Liver (tissue), 9 donors: ENCODE measurements around the gene C3orf18. TPM values are rescaled to one million over a fixed set of nuclear protein-coding genes. Genes with fewer than 3 reads are reported as not detected.
A peak's percentile ranks its signal among the peaks of the same experiment; 100 is the strongest.

ENCODE experiments used
- DNase-seq: peaks from one replicate; pipeline ENCODE4 v3.0.0-alpha.2; 2017; ENCODE audit warnings: low spot score
- H3K27ac ChIP-seq, 2 donors: one replicate each; pipeline ENCODE4 v1.7.0; 2013; ENCODE audit warnings: inconsistent platforms in 2 of 2, low read length in 2 of 2, control low read depth in 1 of 2, low read depth in 1 of 2, mild to moderate bottlenecking in 1 of 2
- H3K27me3 ChIP-seq, 4 donors: one replicate each; pipeline versions ENCODE4 v1.6.1 to v1.7.0; 2013; ENCODE audit warnings: low read length in 3 of 4, inconsistent platforms in 1 of 4, mild to moderate bottlenecking in 1 of 4, moderate library complexity in 1 of 4; ENCODE audit not compliant: control insufficient read depth in 4 of 4, insufficient read depth in 4 of 4
- H3K36me3 ChIP-seq, 4 donors: one replicate each; pipeline versions ENCODE4 v1.6.1 to v1.7.0; 2013; ENCODE audit warnings: low read length in 3 of 4, mild to moderate bottlenecking in 3 of 4, low read depth in 1 of 4, moderate library complexity in 1 of 4; ENCODE audit not compliant: control insufficient read depth in 4 of 4, insufficient read depth in 3 of 4
- H3K4me1 ChIP-seq, 4 donors: one replicate each; pipeline versions ENCODE4 v1.6.1 to v1.7.0; 2013; ENCODE audit warnings: low read length in 3 of 4, mild to moderate bottlenecking in 3 of 4, moderate library complexity in 1 of 4; ENCODE audit not compliant: control insufficient read depth in 4 of 4, insufficient read depth in 4 of 4
- H3K4me3 ChIP-seq, 3 donors: one replicate each; pipeline versions ENCODE4 v1.6.1 to v1.7.0; 2013; ENCODE audit warnings: low read length in 3 of 3, control low read depth in 1 of 3, low read depth in 1 of 3, mild to moderate bottlenecking in 1 of 3
- H3K9ac ChIP-seq, 2 donors: one replicate each; pipeline ENCODE4 v1.7.0; 2013; ENCODE audit warnings: low read length in 2 of 2, mild to moderate bottlenecking in 2 of 2, moderate library complexity in 2 of 2, control low read depth in 1 of 2, low read depth in 1 of 2
- H3K9me3 ChIP-seq, 4 donors: one replicate each; pipeline versions ENCODE4 v1.6.1 to v1.7.0; 2013; ENCODE audit warnings: low read length in 3 of 4; ENCODE audit not compliant: control insufficient read depth in 4 of 4
- HNF4G ChIP-seq: IDR thresholded peaks from 2 replicates; pipeline ENCODE4 v1.6.1; 2016; ENCODE audit warnings: antibody characterized with exemption
- JUND ChIP-seq, 2 donors: IDR thresholded peaks; 2 replicates each; pipeline ENCODE4 v1.6.1; 2016; ENCODE audit warnings: antibody characterized with exemption in 2 of 2
- RAD21 ChIP-seq, 2 donors: IDR thresholded peaks; 2 replicates each; pipeline ENCODE4 v1.6.1; 2016; ENCODE audit warnings: antibody characterized with exemption in 2 of 2, mild to moderate bottlenecking in 2 of 2
- TAF1 ChIP-seq: conservative IDR thresholded peaks from 2 replicates; pipeline ENCODE4 v1.6.1; 2016; ENCODE audit warnings: antibody characterized with exemption, mild to moderate bottlenecking
- YY1 ChIP-seq: IDR thresholded peaks from 2 replicates; pipeline ENCODE4 v1.6.1; 2016; ENCODE audit warnings: antibody characterized with exemption, mild to moderate bottlenecking
- WGBS: extraction: QIAGEN DNeasy Blood & Tissue Kit; methylation state at CpG from one replicate; pipeline ENCODE4 v1.1.7; 2013; 5-methylcytosine and 5-hydroxymethylcytosine counted together
- polyA plus RNA-seq, 2 donors: library from polyadenylated mRNA; stranded (reverse) in 1 of 2; unstranded in 1 of 2; fragments of 200-250 nt in 1 of 2; fragments of >200 nt in 1 of 2; fragmentation: Nextera tagmentation in 1 of 2; extraction: Ambion mirVana in 1 of 2; gene quantifications; one replicate each; pipeline versions ENCODE4 v1.2.1 to v1.2.3, GENCODE V29; 2013 to 2015
- total RNA-seq, 2 donors: library from RNA; depleted of rRNA; stranded (reverse); fragments of >200 nt; gene quantifications; one replicate each; pipeline ENCODE4 v1.2.3, GENCODE V29; 2014
- TF ChIP-seq, protein P1 (sequence below): fragments of 150-350 bp; IDR thresholded peaks from 2 replicates; pipeline ENCODE4 v1.5.1; 2017; ENCODE audit warnings: improper control_type of control experiment, low read depth, low read length; ENCODE audit not compliant: missing input control
- TF ChIP-seq, protein P2 (sequence below): IDR thresholded peaks from 2 replicates; pipeline ENCODE4 v1.6.1; 2016; ENCODE audit warnings: antibody characterized with exemption
- TF ChIP-seq, protein P3 (sequence below): IDR thresholded peaks from 2 replicates; pipeline ENCODE4 v1.6.1; 2016; ENCODE audit warnings: antibody characterized with exemption
- donor health status: healthy.
- donor health status: healthy.
- donor health status: healthy.
- donor health status: healthy.
- donor health status: healthy.

Gene C3orf18
- total and polyA plus RNA-seq, 4 donors = 0.54 to 2.7 (median 1.5) TPM

DNA sequence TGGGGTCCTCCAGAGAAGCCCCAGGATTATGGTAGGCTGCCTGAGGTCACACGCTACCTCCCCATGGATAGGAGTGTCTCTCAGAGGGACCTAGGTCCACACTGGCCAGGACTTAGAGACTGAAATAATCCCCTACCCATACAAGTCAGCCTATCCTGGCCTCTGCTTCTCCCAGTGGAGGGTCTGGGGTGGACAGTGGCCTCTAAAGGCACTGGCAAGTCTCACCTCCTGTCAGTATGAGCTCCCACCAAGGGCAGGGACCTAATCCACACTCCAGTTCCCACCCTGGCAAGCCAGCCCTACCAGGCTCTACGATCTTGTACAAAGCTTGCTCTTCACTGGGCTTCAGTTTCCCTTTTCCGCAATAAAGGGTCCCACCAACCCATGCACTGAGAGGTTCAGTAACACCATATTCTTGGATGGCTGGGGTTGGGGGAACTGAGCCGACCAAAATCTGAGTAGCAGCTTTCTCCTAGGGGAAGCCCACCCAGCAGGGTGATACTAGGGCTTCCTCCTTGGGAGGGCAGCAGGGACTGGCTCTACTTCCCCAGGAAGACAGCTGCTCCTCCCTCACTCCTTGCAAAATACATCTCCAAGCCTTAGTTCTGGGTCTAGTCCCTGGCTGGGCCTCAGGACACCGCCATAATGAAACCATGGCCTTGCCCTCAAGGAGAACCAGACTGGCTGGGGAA, 41.7 kb upstream of the C3orf18 start:
- Histone ChIP-seq H3K27ac (peak overlapping the region; percentile 2 to 5), H3K9ac (peak overlapping the region; percentile 29 to 62), H3K4me1 (peaks cover 14 to 79% (median 64%) of the 10 kb centered on the region in 4 donors), H3K27me3 (no peaks in the 10 kb centered on the region), H3K36me3 (peaks cover 9 to 24% (median 15%) of the 10 kb centered on the region in 4 donors), H3K9me3 (no peaks in the 10 kb centered on the region), H3K4me3 (peak overlapping the region; percentile 73 to 91 (median 88))
- no peak for DNase-seq
- TF ChIP-seq YY1 (no peak), JUND (IDR thresholded peaks at IDR 0.05) (no peak)
- TF ChIP-seq, protein P1, sequence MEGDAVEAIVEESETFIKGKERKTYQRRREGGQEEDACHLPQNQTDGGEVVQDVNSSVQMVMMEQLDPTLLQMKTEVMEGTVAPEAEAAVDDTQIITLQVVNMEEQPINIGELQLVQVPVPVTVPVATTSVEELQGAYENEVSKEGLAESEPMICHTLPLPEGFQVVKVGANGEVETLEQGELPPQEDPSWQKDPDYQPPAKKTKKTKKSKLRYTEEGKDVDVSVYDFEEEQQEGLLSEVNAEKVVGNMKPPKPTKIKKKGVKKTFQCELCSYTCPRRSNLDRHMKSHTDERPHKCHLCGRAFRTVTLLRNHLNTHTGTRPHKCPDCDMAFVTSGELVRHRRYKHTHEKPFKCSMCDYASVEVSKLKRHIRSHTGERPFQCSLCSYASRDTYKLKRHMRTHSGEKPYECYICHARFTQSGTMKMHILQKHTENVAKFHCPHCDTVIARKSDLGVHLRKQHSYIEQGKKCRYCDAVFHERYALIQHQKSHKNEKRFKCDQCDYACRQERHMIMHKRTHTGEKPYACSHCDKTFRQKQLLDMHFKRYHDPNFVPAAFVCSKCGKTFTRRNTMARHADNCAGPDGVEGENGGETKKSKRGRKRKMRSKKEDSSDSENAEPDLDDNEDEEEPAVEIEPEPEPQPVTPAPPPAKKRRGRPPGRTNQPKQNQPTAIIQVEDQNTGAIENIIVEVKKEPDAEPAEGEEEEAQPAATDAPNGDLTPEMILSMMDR = no peak
- TF ChIP-seq, protein P2, sequence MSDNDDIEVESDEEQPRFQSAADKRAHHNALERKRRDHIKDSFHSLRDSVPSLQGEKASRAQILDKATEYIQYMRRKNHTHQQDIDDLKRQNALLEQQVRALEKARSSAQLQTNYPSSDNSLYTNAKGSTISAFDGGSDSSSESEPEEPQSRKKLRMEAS = no peak
- WGBS = 83% methylated on average over 5 of the region's 5 CpGs

DNA sequence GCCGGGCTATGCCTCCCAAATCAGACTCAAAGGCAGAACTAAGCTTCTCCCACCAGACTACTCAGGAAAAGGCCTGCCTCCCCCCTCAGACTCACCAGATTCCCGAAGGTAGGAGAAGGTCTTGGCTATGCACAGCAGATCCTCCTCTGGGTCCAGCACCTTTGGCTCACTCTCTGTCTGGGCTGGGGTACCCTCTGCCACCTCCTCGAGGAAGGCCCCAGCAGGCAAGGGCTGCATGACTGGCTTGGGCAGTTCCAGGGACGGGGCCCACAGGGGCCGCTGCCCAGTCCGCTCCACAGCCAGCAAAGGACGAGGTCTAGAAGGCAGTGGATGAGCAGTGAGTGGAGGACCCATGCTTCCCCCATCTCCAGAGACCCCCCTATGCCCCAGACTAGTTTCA, 40.7 kb upstream of the C3orf18 start:
- H3K27ac ChIP-seq = peak overlapping the region in 1 of 2 donors; percentile 15
- DNase-seq = no peak

DNA sequence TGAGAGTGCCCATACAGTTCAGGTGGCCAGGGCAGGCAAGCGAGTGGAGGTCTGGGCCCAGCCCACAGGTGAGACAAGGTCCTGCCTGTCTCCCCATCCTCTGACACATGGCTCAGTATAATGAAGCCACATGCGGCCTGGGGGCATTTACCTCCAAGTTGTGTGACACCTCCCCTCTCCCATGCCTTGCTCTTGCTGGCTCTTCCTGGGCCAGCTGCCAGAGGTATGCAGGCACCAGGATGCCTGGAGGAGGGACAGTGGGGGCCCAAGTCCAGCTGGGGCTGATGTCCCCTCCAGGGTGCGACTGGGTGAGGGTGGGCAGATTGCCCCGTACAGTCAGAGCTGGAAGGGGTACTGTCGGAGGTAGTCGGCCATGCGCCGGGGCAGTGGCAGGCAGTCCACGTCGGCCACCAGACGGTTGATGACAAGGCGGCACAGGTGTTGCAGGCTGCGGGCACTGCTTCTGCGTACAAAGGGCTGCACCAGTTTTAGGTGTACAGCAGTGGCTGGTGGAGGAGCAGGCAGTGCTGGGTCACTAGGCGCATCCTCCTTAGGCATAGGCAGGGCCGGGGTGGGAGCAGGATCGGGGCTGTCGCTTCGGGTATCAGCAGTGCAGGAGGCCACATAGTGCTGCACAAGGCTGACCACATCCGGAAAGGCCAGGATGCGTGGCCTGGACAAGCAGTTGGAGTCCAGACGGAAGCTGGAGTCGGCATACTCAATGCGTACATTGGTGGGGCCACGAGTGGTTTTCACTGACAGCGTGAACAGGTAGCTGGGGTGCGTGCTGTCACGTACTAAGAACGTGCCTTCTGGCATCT, 39.9 kb upstream of the C3orf18 start:
- TF ChIP-seq JUND (IDR thresholded peaks at IDR 0.05) = no peak
- Histone ChIP-seq H3K27ac (peak overlapping the region in 1 of 2 donors; percentile 94), H3K9ac (peak overlapping the region in 1 of 2 donors; percentile 20), H3K4me1 (peaks cover 14 to 81% (median 60%) of the 10 kb centered on the region in 4 donors), H3K9me3 (no peaks in the 10 kb centered on the region), H3K4me3 (peak overlapping the region in 2 of 3 donors; percentile 88 to 91), H3K27me3 (no peaks in the 10 kb centered on the region), H3K36me3 (peaks cover 9 to 24% (median 16%) of the 10 kb centered on the region in 4 donors)
- DNase-seq = no peak
- whole genome bisulfite sequencing = 79% methylated on average over 29 of the region's 29 CpGs

More for the DNA sequence above, 40.7 kb upstream of the C3orf18 start:
- peaks cover 14 to 77% (median 61%) of the 10 kb centered on the region in 4 donors for H3K4me1 ChIP-seq
- TF ChIP-seq YY1 (no peak), JUND (IDR thresholded peaks at IDR 0.05) (no peak), RAD21 (IDR thresholded peaks at IDR 0.05) (no peak), TAF1 (no peak), HNF4G (no peak)
- TF ChIP-seq, protein P3, sequence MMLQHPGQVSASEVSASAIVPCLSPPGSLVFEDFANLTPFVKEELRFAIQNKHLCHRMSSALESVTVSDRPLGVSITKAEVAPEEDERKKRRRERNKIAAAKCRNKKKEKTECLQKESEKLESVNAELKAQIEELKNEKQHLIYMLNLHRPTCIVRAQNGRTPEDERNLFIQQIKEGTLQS = no peak
- TF ChIP-seq, protein P1 = no peak
- H3K9ac ChIP-seq = peak overlapping the region in 1 of 2 donors; percentile 62
- no peaks in the 10 kb centered on the region for H3K9me3 ChIP-seq
- peaks cover 9 to 24% (median 16%) of the 10 kb centered on the region in 4 donors for H3K36me3 ChIP-seq
- 78% methylated on average over 7 of the region's 7 CpGs for WGBS
- H3K4me3 ChIP-seq = peak overlapping the region; percentile 6 to 91 (median 88)
- no peaks in the 10 kb centered on the region for H3K27me3 ChIP-seq
